Right cardiac atrium (tissue), 5 donors: ENCODE measurements around the gene SLC6A18. TPM values are rescaled to one million over a fixed set of nuclear protein-coding genes. Genes with fewer than 3 reads are reported as not detected.
A peak's percentile ranks its signal among the peaks of the same experiment; 100 is the strongest.

Source experiments
- ATAC-seq, 2 donors: fragments of 200-7000 bp; cut with Tn5 transposase; one replicate each; pipeline versions ENCODE4 v1.8.0 to v1.9.1; 2020; ENCODE audit warnings: moderate library complexity in 2 of 2, mild to moderate bottlenecking in 1 of 2
- DNase-seq, 3 donors: peaks; one replicate each; pipeline ENCODE4 v3.0.0-alpha.2; 2020
- H3K27ac ChIP-seq: one replicate; pipeline ENCODE4 v1.5.1; 2013; ENCODE audit warnings: mild to moderate bottlenecking, low read length, control low read depth, moderate library complexity
- H3K27me3 ChIP-seq: one replicate; pipeline ENCODE4 v1.6.1; 2013; ENCODE audit not compliant: control insufficient read depth, insufficient read depth
- H3K4me1 ChIP-seq: one replicate; pipeline ENCODE4 v1.6.1; 2013; ENCODE audit warnings: low read length; ENCODE audit not compliant: control insufficient read depth, insufficient read depth
- H3K4me3 ChIP-seq: one replicate; pipeline ENCODE4 v1.5.1; 2013; ENCODE audit warnings: low read length, control low read depth
- H3K9me3 ChIP-seq: one replicate; pipeline ENCODE4 v1.6.1; 2013; ENCODE audit warnings: low read length; ENCODE audit not compliant: control insufficient read depth
- whole genome bisulfite sequencing: extraction: QIAGEN DNeasy Blood & Tissue Kit; methylation state at CpG from one replicate; pipeline ENCODE4 v1.1.7; 2013; 5-methylcytosine and 5-hydroxymethylcytosine counted together
- intact Hi-C, 4 donors: fragments of 100-400 bp; cut with DNase I; formaldehyde crosslinking; loops; one replicate each; pipeline versions ENCODE4 v1.11.0 to v1.14.0; 2022 to 2023
- long read RNA-seq, 4 donors: library from polyadenylated mRNA; unstranded; transcript quantifications; one replicate each; pipeline ENCODE4 v2.0.0, GENCODE V29; 2020 to 2021
- polyA plus RNA-seq: library from polyadenylated mRNA; stranded (reverse); fragments of 200-250 nt; gene quantifications from one replicate; pipeline ENCODE4 v1.2.3, GENCODE V29; 2013
- total RNA-seq, 4 donors: library from RNA; stranded (reverse); fragmentation: NEBNext Ultra II Directional; extraction: Animal tissue kit (Norgen Biotek cat#: 25700); gene quantifications; one replicate each; pipeline ENCODE4 v1.2.1, GENCODE V29; 2021
- donor health status: healthy with polysubstance abuse.
- donor health status: DM: no; HTN: yes; CAD: no.
- donor health status: DM: no; HTN: no; CAD: no.
- donor health status: DM: no; HTN: yes; CAD: no; lungs with severe emphysema.
- donor health status: DM: yes; HTN: yes; CAD: no.

Gene SLC6A18, protein sequence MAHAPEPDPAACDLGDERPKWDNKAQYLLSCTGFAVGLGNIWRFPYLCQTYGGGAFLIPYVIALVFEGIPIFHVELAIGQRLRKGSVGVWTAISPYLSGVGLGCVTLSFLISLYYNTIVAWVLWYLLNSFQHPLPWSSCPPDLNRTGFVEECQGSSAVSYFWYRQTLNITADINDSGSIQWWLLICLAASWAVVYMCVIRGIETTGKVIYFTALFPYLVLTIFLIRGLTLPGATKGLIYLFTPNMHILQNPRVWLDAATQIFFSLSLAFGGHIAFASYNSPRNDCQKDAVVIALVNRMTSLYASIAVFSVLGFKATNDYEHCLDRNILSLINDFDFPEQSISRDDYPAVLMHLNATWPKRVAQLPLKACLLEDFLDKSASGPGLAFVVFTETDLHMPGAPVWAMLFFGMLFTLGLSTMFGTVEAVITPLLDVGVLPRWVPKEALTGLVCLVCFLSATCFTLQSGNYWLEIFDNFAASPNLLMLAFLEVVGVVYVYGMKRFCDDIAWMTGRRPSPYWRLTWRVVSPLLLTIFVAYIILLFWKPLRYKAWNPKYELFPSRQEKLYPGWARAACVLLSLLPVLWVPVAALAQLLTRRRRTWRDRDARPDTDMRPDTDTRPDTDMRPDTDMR
- total RNA-seq (not detected), polyA plus RNA-seq (not detected)
- long read RNA-seq, donor 1, result 0 reads
- long read RNA-seq, donor 2, result 0 reads
- long read RNA-seq, donor 3, result 0 reads
- long read RNA-seq, donor 4, result 0 reads

DNA sequence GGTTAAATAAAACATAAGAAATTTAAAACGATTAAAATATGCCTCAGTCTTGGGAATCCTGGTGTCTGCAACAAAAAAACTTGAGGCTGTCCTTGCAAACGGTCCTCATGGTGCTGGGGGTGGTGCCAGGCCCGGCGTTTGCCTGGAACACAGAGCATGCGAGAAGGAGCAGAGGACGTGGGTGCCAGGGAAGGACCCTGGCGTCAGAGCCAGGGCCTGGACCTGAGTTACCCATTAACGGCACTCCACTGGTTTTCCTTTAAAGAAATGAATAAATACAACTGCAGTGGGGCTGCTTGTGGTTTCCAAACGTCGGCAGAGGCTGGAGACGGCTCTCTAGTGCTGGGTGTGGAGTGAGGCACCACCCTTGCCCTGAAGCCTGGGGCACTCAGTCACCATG, at the start of gene SLC6A18:
Gene SLC6A18, plus strand, starts transcription at position 301 of the 400 bp plus-strand sequence. Its CDS starts 97 bp downstream, at position 398.
- Histone ChIP-seq H3K27ac (no peak within 1 kb of the TSS), H3K27me3 (no peaks in the 10 kb centered on the region), H3K4me3 (no peak within 1 kb of the TSS), H3K4me1 (no peaks in the 10 kb centered on the region), H3K9me3 (no peaks in the 10 kb centered on the region)
- no peak for DNase-seq
- intact Hi-C loops, result no loop called here
- 73% methylated on average over 11 of the region's 11 CpGs for WGBS
- no peak for ATAC-seq

DNA sequence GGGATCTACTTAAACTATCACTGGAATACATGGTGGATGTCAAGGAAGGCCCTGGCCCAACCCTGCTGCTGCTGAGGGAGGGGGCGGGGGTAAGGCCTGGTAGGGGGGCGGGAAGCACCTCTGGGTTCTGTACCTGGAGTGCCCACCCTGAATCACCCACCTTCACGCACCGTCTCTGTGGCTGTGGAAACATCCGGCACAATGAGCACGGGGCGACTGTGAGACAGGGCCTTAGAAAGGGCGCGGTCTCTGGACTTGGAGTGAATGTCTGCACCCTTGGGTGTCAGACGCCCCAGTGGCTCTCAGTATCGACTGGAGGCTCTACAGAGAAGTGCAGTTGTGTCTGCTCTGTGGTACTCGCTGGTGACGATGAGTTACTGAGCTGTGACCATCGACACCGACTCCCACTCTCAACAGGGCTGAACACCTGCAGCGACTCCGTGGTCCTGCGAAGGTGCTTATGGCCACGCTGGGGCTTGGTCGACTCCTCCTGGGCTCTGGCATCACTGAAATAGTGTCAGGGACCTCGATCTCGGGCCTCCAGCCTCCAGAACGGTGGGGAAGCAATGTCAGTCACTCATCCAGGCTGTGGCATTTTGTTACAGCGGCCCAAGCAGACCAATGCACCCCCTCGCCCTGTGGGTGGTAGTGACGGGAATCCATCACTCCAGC, 49.2 kb upstream of the SLC6A18 start:
- no peaks in the 10 kb centered on the region for H3K4me1 ChIP-seq
- H3K9me3 ChIP-seq, result no peaks in the 10 kb centered on the region
- intact Hi-C loops, result loop anchor here in 2 of 4 donors (2.0 to 10.0 kb wide), 2 partner anchors 251 kb away; no protein-coding TSS in a partner anchor
- no peaks in the 10 kb centered on the region for H3K27me3 ChIP-seq
- H3K27ac ChIP-seq, result no peak overlapping the region
- H3K4me3 ChIP-seq, result no peak overlapping the region
- ATAC-seq (no peak), DNase-seq (peak; percentile 12 to 42 (median 30))
- 90% methylated on average over 26 of the region's 26 CpGs for WGBS

DNA sequence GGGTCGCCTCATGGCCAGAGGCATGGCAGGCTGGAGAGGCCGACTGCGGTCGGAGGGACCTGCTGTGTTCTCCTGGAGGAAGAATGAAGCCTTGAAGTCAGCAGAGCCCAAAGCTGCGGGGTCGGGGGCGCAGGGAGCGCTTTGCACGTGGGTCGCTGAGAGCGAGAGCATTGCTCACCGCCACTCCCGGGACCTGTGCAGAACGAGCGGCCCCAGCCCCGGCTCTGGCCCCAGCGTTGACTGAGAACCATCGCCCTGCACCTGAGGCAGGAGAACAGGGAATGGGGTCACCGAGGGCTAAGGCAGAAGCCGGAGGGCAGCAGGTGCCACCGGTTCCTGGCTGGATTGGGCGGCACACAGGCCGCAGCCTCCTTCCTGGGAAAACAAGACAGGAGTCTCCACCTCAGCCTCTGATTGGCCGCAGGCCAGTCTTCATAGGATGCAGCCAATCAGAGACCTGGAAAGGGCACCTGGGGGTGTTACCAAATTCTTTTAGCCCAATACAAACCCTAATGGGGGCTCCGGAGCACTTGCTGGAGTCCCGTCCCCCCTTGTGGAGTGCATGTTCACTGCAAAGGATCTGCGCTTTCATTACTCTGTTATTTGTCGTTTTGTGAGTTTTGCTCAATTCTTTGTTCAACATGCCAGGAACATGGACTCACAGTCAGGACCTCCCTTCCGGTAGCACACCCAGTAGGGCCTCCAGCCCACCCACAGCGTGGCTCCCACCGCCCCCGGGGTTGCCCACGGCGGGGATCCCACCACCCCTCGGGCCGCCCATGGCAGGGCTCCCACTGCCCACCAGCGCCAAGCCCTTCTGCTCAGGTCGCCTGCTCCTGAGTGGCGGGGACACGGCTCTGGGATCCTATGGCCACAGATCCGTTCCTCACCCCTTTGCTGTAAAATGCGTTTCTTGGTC, 48.4 kb upstream of the SLC6A18 start:
- H3K4me1 ChIP-seq, result no peaks in the 10 kb centered on the region
- H3K9me3 ChIP-seq, result no peaks in the 10 kb centered on the region
- H3K27ac ChIP-seq, result no peak overlapping the region
- no peak overlapping the region for H3K4me3 ChIP-seq
- ATAC-seq (no peak), DNase-seq (peak; percentile 12 to 53 (median 41))
- intact Hi-C loops, result loop anchor here in 1 of 4 donors (10.0 kb wide), 1 partner anchor 252 kb away; no protein-coding TSS in a partner anchor
- no peaks in the 10 kb centered on the region for H3K27me3 ChIP-seq
- WGBS, result 86% methylated on average over 42 of the region's 42 CpGs

DNA sequence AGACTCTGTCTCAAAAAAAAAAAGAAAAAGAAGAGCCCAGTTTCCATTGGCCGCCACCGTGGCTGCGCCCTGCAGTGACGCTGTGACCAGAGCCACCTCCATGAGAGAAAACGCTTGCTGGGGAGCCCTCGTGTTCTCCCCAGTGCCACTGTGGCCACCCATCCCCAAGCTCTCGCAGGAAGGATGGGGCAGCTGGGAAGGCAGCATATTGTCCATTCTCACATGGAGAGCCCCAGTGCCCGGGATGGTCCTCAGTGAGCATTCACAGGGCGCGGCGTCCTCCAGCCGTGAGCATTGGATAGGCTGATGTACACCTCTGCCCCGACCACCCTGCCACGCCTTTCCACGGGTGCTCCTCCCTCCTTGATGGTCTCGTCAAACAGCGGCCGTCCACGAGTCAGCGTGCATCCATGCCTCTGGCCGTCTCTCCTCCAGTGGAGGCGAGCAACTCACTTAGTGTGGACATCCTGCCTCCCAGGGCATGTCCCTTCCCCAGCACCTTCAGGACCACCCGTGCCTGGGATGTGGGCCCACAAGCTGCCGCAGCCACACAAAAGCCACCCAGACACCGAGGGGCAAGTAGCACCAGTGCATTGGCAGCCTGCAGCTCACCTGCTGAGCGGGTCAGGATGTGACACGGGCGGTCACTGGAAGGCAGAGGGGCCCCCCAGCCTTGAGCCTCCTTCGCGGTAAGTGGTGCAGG, 47.2 kb upstream of the SLC6A18 start:
- peak in 2 of 3 donors; percentile 39 to 55 for DNase-seq
- Histone ChIP-seq H3K4me1 (no peaks in the 10 kb centered on the region), H3K9me3 (no peaks in the 10 kb centered on the region), H3K4me3 (no peak overlapping the region), H3K27me3 (no peaks in the 10 kb centered on the region), H3K27ac (no peak overlapping the region)
- intact Hi-C loops, result loop anchor here in 1 of 4 donors (10.0 kb wide), 1 partner anchor 253 kb away; no protein-coding TSS in a partner anchor
- WGBS, result 88% methylated on average over 15 of the region's 30 CpGs
- no peak for ATAC-seq

DNA sequence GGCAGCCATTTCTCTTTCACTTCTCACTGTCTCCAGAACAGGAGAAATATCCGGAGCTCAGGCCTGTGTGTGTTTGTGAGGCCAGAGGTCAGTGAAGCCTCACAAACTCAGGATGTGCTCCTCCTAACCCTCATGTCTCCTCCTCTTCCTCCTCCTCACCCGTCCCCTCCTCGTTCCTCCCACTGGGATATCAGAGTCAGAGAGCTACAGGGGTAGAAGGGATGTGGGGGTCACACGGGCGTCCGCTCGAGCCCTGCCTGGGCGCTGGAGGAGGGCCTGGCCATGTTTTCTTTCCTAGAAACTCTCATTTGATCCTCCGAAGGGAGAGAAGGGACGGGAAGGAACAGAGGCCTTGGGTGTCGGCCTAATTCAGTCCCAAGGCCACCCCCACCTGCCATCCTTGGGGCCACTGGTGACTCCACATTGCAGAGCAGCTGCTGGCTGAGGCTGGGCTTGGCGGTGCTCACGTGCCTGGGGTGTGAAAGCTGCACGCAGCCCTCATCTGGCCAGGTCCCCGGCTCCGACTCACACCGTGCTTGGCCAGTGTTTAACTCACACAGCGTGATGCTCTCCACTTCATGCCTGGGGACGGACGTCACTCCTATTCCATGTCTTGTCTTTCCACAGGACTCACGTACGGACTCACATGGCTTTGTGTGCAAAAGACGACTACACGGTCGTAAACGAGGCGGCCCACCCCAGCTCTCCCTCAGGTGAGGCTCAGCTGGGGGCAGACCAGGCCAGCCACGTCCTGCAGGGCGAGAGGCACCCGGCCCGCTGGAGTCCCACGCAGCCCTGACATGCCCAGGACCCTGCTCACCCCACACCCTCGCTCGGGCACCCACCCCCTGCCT, 46.4 kb upstream of the SLC6A18 start:
- intact Hi-C loops, result loop anchor here in 1 of 4 donors (10.0 kb wide), 1 partner anchor 254 kb away; no protein-coding TSS in a partner anchor
- H3K27me3 ChIP-seq, result no peaks in the 10 kb centered on the region
- no peak overlapping the region for H3K4me3 ChIP-seq
- no peak overlapping the region for H3K27ac ChIP-seq
- WGBS, result no CpG with 5 or more reads among the region's 34 CpGs
- no peaks in the 10 kb centered on the region for H3K9me3 ChIP-seq
- H3K4me1 ChIP-seq, result no peaks in the 10 kb centered on the region
- peak in 2 of 3 donors; percentile 51 to 55 for DNase-seq
- peak in 1 of 2 donors; percentile 38 for ATAC-seq

DNA sequence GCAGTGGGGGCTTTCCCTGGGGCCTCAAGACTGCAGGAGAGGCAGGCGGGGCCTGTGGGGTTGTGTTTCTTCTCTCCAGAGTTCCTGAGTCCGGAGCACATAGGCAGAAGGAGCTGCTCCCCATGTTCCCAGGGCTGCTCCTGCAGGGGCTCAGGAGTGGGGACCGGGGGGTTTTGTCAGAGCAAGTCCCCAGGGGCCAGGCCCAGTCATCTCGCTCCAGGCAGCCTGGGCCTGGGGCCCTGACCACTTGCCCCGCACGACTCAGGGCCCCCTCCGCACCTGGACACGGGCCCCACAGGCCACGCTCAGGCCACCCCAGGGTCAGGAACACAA, 45.8 kb upstream of the SLC6A18 start:
- no peak overlapping the region for H3K4me3 ChIP-seq
- intact Hi-C loops, result loop anchor here in 1 of 4 donors (10.0 kb wide), 1 partner anchor 255 kb away; no protein-coding TSS in a partner anchor
- ATAC-seq, result no peak
- H3K4me1 ChIP-seq, result no peaks in the 10 kb centered on the region
- H3K9me3 ChIP-seq, result no peaks in the 10 kb centered on the region
- WGBS, result no CpG with 5 or more reads among the region's 9 CpGs
- no peak overlapping the region for H3K27ac ChIP-seq
- peak in 2 of 3 donors; percentile 10 to 30 for DNase-seq
- H3K27me3 ChIP-seq, result no peaks in the 10 kb centered on the region

DNA sequence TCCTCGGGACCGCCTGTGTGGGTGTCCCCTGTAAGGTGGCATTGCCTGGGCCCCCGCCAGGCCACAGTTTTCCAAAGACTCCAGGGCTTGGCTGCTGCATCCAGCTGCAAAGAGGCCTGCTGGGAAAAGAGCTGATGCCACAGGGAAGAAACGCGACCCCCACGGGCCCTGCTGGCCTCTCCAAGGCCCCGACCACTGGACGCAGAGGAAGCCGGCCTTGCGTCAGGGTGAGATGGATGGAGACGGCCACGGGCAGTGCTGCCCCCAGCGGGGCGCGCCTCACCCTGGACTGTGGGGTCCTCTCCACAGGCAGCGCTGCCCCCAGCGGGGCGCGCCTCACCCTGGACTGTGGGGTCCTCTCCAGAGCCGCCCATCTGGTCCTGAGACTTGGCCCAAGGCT, 45.1 kb upstream of the SLC6A18 start:
- no CpG with 5 or more reads among the region's 20 CpGs for WGBS
- no peaks in the 10 kb centered on the region for H3K4me1 ChIP-seq

DNA sequence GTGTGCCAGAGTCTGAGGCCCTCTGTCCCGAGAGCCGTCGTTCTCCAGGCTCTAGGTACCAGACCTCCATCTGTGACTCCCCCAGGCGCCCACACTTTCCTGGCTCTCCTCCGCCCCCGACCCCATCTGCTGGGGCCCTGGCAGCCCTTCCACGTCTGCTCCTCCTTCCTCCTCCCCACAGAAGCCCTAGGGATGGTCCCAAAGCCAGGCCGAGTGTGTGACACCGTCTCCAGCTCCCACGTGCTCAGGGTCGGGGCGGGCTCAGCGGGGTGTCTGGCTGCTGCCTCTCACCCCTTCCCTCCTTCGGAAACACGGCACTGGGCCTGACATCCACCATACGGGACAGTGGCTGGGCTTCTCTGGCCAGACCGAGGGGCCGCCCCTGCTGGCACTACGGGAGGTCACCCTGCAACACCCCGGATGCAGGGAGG, 44.3 kb upstream of the SLC6A18 start:
- Histone ChIP-seq H3K4me3 (no peak overlapping the region), H3K9me3 (no peaks in the 10 kb centered on the region), H3K27ac (no peak overlapping the region), H3K4me1 (no peaks in the 10 kb centered on the region), H3K27me3 (no peaks in the 10 kb centered on the region)
- intact Hi-C loops, result no loop called here
- no peak for ATAC-seq
- WGBS, result 63% methylated on average over 20 of the region's 20 CpGs
- peak; percentile 17 to 51 (median 27) for DNase-seq

More for the DNA sequence above, 45.1 kb upstream of the SLC6A18 start:
- no peaks in the 10 kb centered on the region for H3K27me3 ChIP-seq
- no peak overlapping the region for H3K27ac ChIP-seq
- DNase-seq, result peak in 2 of 3 donors; percentile 27 to 41
- H3K9me3 ChIP-seq, result no peaks in the 10 kb centered on the region
- intact Hi-C loops, result no loop called here
- no peak for ATAC-seq
- no peak overlapping the region for H3K4me3 ChIP-seq
